HS-27A (cell line): ENCODE results near the gene LRRK2.
"Not testable (repeated sequence)": the region's sequence is repeated elsewhere in the genome, so short reads cannot be mapped to it uniquely, and the experiment has no call there.

Experiments used
- DNase-seq: peaks from one replicate; pipeline ENCODE4 v3.0.0-alpha.2; 2012; ENCODE audit warnings: low read depth, missing footprints

LRRK2 gene

GRCh38 chr12:40215982-40216381, 8.8 kb upstream of the LRRK2 start:
- DNase-seq = no peak

GRCh38 chr12:40216516-40217288, 8.1 kb upstream of the LRRK2 start:
- DNase-seq = no peak

- no peak for DNase-seq
Observed at GRCh38 chr12:40219760-40220159, 5.0 kb upstream of the LRRK2 start.

GRCh38 chr12:40222247-40222646, 2.5 kb upstream of the LRRK2 start:
- no peak for DNase-seq

GRCh38 chr12:40223646-40224045, 1.2 kb upstream of the LRRK2 start:
- no peak for DNase-seq

GRCh38 chr12:40225337-40225983, 663 bp downstream of the LRRK2 start:
- DNase-seq = no peak

- no peak for DNase-seq
Observed at GRCh38 chr12:40225984-40226602, 1.3 kb downstream of the LRRK2 start.

- DNase-seq = no peak
Observed at GRCh38 chr12:40226705-40227104, 1.9 kb downstream of the LRRK2 start.

- no peak for DNase-seq
Observed at GRCh38 chr12:40227447-40227846, 2.6 kb downstream of the LRRK2 start.

GRCh38 chr12:40228727-40229126, 3.9 kb downstream of the LRRK2 start:
- no peak for DNase-seq

GRCh38 chr12:40229690-40230651, 5.2 kb downstream of the LRRK2 start:
- no peak for DNase-seq

- no peak for DNase-seq
Observed at GRCh38 chr12:40232602-40233001, 7.8 kb downstream of the LRRK2 start.

GRCh38 chr12:40233741-40234367, 9.1 kb downstream of the LRRK2 start:
- no peak for DNase-seq

GRCh38 chr12:40236357-40236850, 11.6 kb downstream of the LRRK2 start:
- no peak for DNase-seq

GRCh38 chr12:40238266-40238902, 13.6 kb downstream of the LRRK2 start:
- no peak for DNase-seq

- no peak for DNase-seq
Observed at GRCh38 chr12:40238979-40239378, 14.2 kb downstream of the LRRK2 start.

GRCh38 chr12:40240779-40241178, 16.0 kb downstream of the LRRK2 start:
- DNase-seq = no peak

GRCh38 chr12:40241741-40242140, 16.9 kb downstream of the LRRK2 start:
- DNase-seq = no peak

GRCh38 chr12:40244526-40245156, 19.8 kb downstream of the LRRK2 start:
- DNase-seq = not testable (repeated sequence)

- DNase-seq = no peak
Observed at GRCh38 chr12:40248034-40248433, 23.2 kb downstream of the LRRK2 start.
